Cardiac atrium fibroblast (primary cell): Measurements from ENCODE around the gene KCNK10. TPM values are rescaled to one million over a fixed set of nuclear protein-coding genes. Genes with fewer than 3 reads are reported as not detected.

Experiments
- total RNA-seq: library from RNA; depleted of rRNA; stranded (reverse); fragments of >200 nt; gene quantifications from 2 replicates; pipeline ENCODE4 v1.2.3, GENCODE V29; 2015

The KCNK10 gene, protein sequence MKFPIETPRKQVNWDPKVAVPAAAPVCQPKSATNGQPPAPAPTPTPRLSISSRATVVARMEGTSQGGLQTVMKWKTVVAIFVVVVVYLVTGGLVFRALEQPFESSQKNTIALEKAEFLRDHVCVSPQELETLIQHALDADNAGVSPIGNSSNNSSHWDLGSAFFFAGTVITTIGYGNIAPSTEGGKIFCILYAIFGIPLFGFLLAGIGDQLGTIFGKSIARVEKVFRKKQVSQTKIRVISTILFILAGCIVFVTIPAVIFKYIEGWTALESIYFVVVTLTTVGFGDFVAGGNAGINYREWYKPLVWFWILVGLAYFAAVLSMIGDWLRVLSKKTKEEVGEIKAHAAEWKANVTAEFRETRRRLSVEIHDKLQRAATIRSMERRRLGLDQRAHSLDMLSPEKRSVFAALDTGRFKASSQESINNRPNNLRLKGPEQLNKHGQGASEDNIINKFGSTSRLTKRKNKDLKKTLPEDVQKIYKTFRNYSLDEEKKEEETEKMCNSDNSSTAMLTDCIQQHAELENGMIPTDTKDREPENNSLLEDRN
- total RNA-seq = not detected in 2 replicates

DNA sequence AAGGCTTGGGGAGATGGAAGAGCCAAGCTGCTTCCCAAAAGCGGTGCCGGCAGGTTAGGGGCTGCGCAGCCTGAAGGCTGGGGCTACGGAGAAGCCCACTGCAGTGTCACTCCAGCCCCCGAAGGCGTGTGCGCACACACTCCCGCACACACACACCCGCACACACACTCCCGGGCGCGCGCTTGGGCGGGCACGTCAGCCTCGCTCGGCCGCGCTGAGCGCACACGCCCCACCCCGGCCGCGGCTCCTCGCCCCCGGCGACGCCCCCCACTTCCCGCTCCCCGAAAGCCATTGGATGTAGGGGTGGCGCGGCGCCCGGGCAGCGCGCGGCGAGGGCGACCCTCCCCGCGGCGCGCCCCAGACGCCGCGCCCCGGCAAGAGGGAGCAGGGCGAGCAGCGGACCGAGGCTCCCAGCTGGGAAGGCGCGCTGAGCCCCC, at the start of gene KCNK10:
Gene KCNK10 (minus strand): TSS at position 184 of the 437 bp plus-strand sequence. CDS start 471 bp downstream, outside the sequence.

Other genes with a start within 250 kb of the KCNK10 start
- gene SPATA7, start 62.4 kb upstream of the KCNK10 start, total RNA-seq = 3.6 and 15.4 TPM in 2 replicates
- gene PTPN21, start 231.7 kb upstream of the KCNK10 start, total RNA-seq = 5.4 and 6.8 TPM in 2 replicates
- 30.1 and 46.3 TPM in 2 replicates for gene ZC3H14, start 239.8 kb upstream of the KCNK10 start, total RNA-seq